Endodermal cell (in vitro differentiated cells): Measurements from ENCODE around the gene LTB. TPM values are rescaled to one million over a fixed set of nuclear protein-coding genes. Genes with fewer than 3 reads are reported as not detected.

Experiments
- DNase-seq: peaks from one replicate; pipeline ENCODE4 v3.0.0-alpha.2; 2017
- H3K27ac ChIP-seq: 2 replicates; pipeline ENCODE4 v1.5.1; 2013; ENCODE audit warnings: mild to moderate bottlenecking, low read depth, low read length, moderate library complexity
- H3K27me3 ChIP-seq: 2 replicates; pipeline ENCODE4 v1.6.1; 2013; ENCODE audit warnings: mild to moderate bottlenecking, low read length, moderate library complexity; ENCODE audit not compliant: insufficient read depth, control insufficient read depth, poor library complexity, severe bottlenecking
- H3K36me3 ChIP-seq: 2 replicates; pipeline ENCODE4 v1.7.0; 2013; ENCODE audit warnings: mild to moderate bottlenecking, low read length, moderate library complexity; ENCODE audit not compliant: control insufficient read depth, insufficient read depth
- H3K4me1 ChIP-seq: one replicate; pipeline ENCODE4 v1.7.0; 2013; ENCODE audit warnings: low read length; ENCODE audit not compliant: control insufficient read depth, insufficient read depth
- H3K4me3 ChIP-seq: 2 replicates; pipeline ENCODE4 v1.5.1; 2013; ENCODE audit warnings: mild to moderate bottlenecking, low read length, moderate library complexity
- H3K9ac ChIP-seq: 2 replicates; pipeline ENCODE4 v1.6.1; 2013; ENCODE audit warnings: mild to moderate bottlenecking, low read length, moderate library complexity; ENCODE audit not compliant: poor library complexity, severe bottlenecking; ENCODE audit errors: extremely low read depth
- H3K9me3 ChIP-seq: 2 replicates; pipeline ENCODE4 v1.6.1; 2013; ENCODE audit warnings: mild to moderate bottlenecking, low read length, moderate library complexity; ENCODE audit not compliant: control insufficient read depth
- H3K27ac Mint-ChIP-seq: 2 replicates; pipeline ENCODE4 v1.8.0; 2020; ENCODE audit warnings: mixed read lengths
- H3K27me3 Mint-ChIP-seq: 2 replicates; pipeline ENCODE4 v1.8.0; 2021; ENCODE audit warnings: mild to moderate bottlenecking, mixed read lengths; ENCODE audit not compliant: insufficient read depth
- H3K36me3 Mint-ChIP-seq: 2 replicates; pipeline ENCODE4 v1.8.0; 2020; ENCODE audit warnings: low read depth, mixed read lengths
- H3K4me1 Mint-ChIP-seq: 2 replicates; pipeline ENCODE4 v1.8.0; 2020; ENCODE audit warnings: mixed read lengths
- H3K4me3 Mint-ChIP-seq: 2 replicates; pipeline ENCODE4 v1.8.0; 2020; ENCODE audit warnings: mild to moderate bottlenecking, moderate library complexity, mixed read lengths
- H3K9me3 Mint-ChIP-seq: 2 replicates; pipeline ENCODE4 v1.8.0; 2020; ENCODE audit warnings: mild to moderate bottlenecking, mixed read lengths
- CTCF ChIP-seq: fragments of 200-600 bp; sonication (generic); conservative IDR thresholded peaks from 2 replicates; pipeline ENCODE4 v1.5.0; 2021; ENCODE audit warnings: antibody characterized with exemption, mild to moderate bottlenecking
- WGBS, 2 experiments: methylation state at CpG; one replicate each; pipeline versions ENCODE4 v1.1.5 to v1.1.7; 2013; ENCODE audit warnings: missing lambda C conversion rate in 2 of 2, mixed read lengths in 1 of 2; ENCODE audit not compliant: insufficient coverage in 1 of 2, insufficient read length in 1 of 2; 5-methylcytosine and 5-hydroxymethylcytosine counted together
- total RNA-seq, 2 donors: library from RNA; stranded (reverse); fragmentation: NEBNext Ultra II Directional in 1 of 2; extraction: Animal tissue kit (Norgen Biotek cat#: 25700) in 1 of 2; gene quantifications; 2 replicates in 1 of 2; 3 replicates in 1 of 2; pipeline ENCODE4 v1.2.1, GENCODE V29; 2021

LTB gene
- total RNA-seq, 2 donors from 2014 or later = 1.3 TPM; not detected in 1

- Histone ChIP-seq H3K9me3 (no peaks in the 10 kb centered on the region), H3K27ac (no peak within 1 kb of the TSS), H3K4me1 (no peaks in the 10 kb centered on the region), H3K4me3 (no peak within 1 kb of the TSS), H3K27me3 (no peaks in the 10 kb centered on the region), H3K36me3 (no peaks in the 10 kb centered on the region), H3K9ac (no peak within 1 kb of the TSS)
- H3K36me3 Mint-ChIP-seq = no peaks in the 10 kb centered on the region
- WGBS, 2 experiments = 53% methylated on average over 1 of the region's 1 CpG; no CpG with 5 or more reads in 1 of the 2 experiments
- H3K4me3 Mint-ChIP-seq = no peak within 1 kb of the TSS
- no peak within 1 kb of the TSS for H3K27ac Mint-ChIP-seq
- H3K27me3 Mint-ChIP-seq = peaks cover 24% of the 10 kb centered on the region
- DNase-seq = no peak
- no peaks in the 10 kb centered on the region for H3K9me3 Mint-ChIP-seq
- no peak for TF ChIP-seq CTCF
- peaks cover 10% of the 10 kb centered on the region for H3K4me1 Mint-ChIP-seq
Observed at GRCh38 chr6:31586008-31586407, 3.8 kb upstream of the LTB start, which contains the start of gene LST1. Gene LST1 (plus strand): TSS chr6:31586277. CDS start chr6:31587300, 1,023 bp downstream.

DNA sequence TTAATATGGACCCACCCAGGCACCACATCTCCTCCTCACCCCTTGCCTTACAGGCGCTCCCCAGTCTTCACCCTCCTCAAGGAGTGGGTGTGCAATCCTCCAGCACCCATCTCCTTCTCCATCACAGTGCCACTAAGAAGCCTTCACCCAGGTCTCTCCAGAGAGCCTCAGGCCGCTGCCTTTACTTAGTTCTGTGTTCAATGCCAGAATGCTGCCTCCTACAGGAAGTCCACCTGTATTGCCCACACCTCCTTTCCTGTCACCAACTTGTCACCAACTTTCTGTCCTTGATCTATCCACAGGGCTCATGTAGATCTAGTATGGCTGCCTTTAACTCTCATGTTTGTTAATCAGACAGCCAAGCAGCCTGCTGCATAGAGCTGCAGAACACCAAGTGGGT is 3.3 kb upstream of the LTB start:
- no peak overlapping the region for H3K4me3 ChIP-seq
- no peaks in the 10 kb centered on the region for H3K9me3 ChIP-seq
- H3K9ac ChIP-seq = no peak overlapping the region
- H3K27ac ChIP-seq = no peak overlapping the region
- Mint-ChIP-seq H3K9me3 (no peaks in the 10 kb centered on the region), H3K4me3 (no peak overlapping the region), H3K27ac (no peak overlapping the region), H3K27me3 (peaks cover 26% of the 10 kb centered on the region), H3K4me1 (peaks cover 12% of the 10 kb centered on the region), H3K36me3 (no peaks in the 10 kb centered on the region)
- no peaks in the 10 kb centered on the region for H3K4me1 ChIP-seq
- peaks cover under 1% of the 10 kb centered on the region for H3K27me3 ChIP-seq
- no peaks in the 10 kb centered on the region for H3K36me3 ChIP-seq
- DNase-seq = peak; percentile 77
- TF ChIP-seq CTCF = peak; percentile 76
- 30 to 73% methylated on average over 1 to 2 of the region's 2 CpGs for WGBS, 2 experiments

DNA sequence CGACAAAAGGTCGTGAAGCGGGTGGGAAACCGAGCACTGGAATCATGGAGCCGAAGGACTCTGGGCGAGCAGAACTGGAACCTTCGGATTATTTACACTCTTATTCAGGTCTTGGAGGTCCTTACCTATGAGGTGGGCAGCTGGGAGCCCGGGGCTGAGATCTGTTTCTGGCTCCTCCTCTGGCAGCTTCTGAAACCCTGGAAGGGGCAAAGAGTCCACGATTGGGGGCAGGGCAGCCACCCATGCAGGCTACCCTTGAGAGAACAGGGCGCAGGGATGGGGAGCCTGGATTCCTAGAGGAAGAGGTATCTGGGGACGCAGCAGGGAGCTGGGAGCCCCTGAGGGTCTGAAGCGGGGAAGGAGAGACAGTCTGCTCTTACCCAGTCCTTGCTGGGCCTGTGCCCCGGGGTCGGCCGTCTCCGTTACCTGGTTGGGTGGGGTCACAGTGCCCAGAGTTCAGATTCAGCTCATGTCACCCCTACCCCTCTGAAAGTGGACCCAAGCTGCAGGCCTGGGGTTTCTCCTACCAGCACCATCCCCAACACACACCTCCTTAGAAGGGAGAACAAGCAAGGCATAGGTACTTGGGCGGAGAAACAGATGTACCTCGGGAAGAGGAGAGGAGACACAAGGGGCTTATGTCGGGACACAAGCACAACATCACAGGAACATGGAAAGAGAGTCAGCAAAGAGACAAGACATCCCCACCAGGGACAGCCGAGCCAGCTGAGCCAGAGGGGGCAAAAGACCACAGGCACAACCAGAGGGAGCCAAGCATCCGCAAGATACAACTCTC is 592 bp downstream of the LTB start:
- Histone ChIP-seq H3K4me3 (peak overlapping the region; percentile 94), H3K27ac (no peak overlapping the region), H3K9me3 (no peaks in the 10 kb centered on the region), H3K36me3 (no peaks in the 10 kb centered on the region), H3K27me3 (peaks cover 5% of the 10 kb centered on the region), H3K9ac (peak overlapping the region; percentile 69), H3K4me1 (no peaks in the 10 kb centered on the region)
- Mint-ChIP-seq H3K4me1 (peaks cover 17% of the 10 kb centered on the region), H3K36me3 (no peaks in the 10 kb centered on the region), H3K27ac (peak overlapping the region; percentile 95), H3K4me3 (peak overlapping the region; percentile 98), H3K27me3 (peaks cover 36% of the 10 kb centered on the region), H3K9me3 (no peaks in the 10 kb centered on the region)
- TF ChIP-seq CTCF = no peak
- WGBS, 2 experiments = 41% methylated on average over 12 to 21 of the region's 21 CpGs
- peak; percentile 67 for DNase-seq
